Progenitor cell of endocrine pancreas (in vitro differentiated cells): Measurements from ENCODE around the gene HOXB6. TPM values are rescaled to one million over a fixed set of nuclear protein-coding genes. Genes with fewer than 3 reads are reported as not detected.

Source experiments
- DNase-seq: peaks from one replicate; pipeline ENCODE4 v3.0.0; 2021; ENCODE audit warnings: low spot score; ENCODE audit not compliant: unreplicated experiment
- H3K27ac Mint-ChIP-seq: 2 replicates; pipeline ENCODE4 v1.8.0; 2021; ENCODE audit warnings: mild to moderate bottlenecking, moderate library complexity, mixed read lengths
- H3K27me3 Mint-ChIP-seq: 2 replicates; pipeline ENCODE4 v1.8.0; 2021; ENCODE audit warnings: mixed read lengths
- H3K36me3 Mint-ChIP-seq: 2 replicates; pipeline ENCODE4 v1.8.0; 2022; ENCODE audit warnings: mixed read lengths; ENCODE audit not compliant: insufficient read depth
- H3K4me1 Mint-ChIP-seq: 2 replicates; pipeline ENCODE4 v1.8.0; 2021; ENCODE audit warnings: low read depth, mixed read lengths
- H3K4me3 Mint-ChIP-seq: 2 replicates; pipeline ENCODE4 v1.8.0; 2021; ENCODE audit warnings: low read depth, mild to moderate bottlenecking, moderate library complexity, mixed read lengths
- H3K9me3 Mint-ChIP-seq: 2 replicates; pipeline ENCODE4 v1.8.0; 2021; ENCODE audit warnings: low read depth, mixed read lengths
- total RNA-seq: library from RNA; stranded (reverse); gene quantifications from 2 replicates; pipeline ENCODE4 v1.2.1, GENCODE V29; 2021
- TF ChIP-seq, protein P1 (sequence below): fragments of 200-600 bp; sonication (generic); IDR thresholded peaks from one replicate; pipeline ENCODE4 v1.5.0; 2021; ENCODE audit warnings: antibody characterized with exemption, mild to moderate bottlenecking; ENCODE audit not compliant: unreplicated experiment

Gene HOXB6
- total RNA-seq, 1 donor from 2014 or later = 0.96 TPM

DNA sequence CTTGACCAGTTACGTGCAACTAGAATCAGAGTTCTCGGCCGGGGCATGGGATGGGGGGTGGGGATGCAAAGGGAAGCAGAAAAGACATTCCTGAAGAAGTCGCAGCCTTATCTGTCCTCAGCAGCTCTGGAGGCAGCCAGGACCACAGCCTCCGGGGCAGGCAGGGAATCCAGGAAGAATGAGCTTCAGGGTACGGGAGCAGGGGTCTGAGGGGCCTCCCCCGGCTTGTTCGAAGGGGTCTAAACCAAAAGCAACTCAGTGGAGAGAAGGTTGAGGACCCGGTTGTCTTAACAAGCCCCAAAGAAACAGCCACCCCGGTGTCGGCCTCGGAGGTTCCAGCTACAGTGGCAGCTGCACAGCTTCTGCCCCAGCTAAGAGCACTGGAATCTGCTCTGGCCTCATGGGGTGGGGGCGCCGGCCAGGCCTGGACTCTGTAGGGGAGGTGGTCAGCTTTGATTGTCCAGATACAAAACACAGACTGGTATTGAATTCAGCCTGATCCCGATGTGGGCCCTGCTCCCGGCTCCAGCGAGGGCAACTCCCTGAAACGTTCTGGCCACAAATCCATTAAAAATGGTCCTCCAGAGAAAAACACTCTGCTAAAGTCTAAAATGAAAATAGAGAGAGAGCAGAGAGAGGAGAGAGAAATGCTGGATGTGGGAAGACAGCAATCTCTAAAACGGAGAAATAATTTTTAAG lies 34.3 kb downstream of the HOXB6 start:
- H3K36me3 Mint-ChIP-seq = no peaks in the 10 kb centered on the region
- H3K27ac Mint-ChIP-seq = peak overlapping the region; percentile 63
- H3K27me3 Mint-ChIP-seq = no peaks in the 10 kb centered on the region
- TF ChIP-seq, protein P1, sequence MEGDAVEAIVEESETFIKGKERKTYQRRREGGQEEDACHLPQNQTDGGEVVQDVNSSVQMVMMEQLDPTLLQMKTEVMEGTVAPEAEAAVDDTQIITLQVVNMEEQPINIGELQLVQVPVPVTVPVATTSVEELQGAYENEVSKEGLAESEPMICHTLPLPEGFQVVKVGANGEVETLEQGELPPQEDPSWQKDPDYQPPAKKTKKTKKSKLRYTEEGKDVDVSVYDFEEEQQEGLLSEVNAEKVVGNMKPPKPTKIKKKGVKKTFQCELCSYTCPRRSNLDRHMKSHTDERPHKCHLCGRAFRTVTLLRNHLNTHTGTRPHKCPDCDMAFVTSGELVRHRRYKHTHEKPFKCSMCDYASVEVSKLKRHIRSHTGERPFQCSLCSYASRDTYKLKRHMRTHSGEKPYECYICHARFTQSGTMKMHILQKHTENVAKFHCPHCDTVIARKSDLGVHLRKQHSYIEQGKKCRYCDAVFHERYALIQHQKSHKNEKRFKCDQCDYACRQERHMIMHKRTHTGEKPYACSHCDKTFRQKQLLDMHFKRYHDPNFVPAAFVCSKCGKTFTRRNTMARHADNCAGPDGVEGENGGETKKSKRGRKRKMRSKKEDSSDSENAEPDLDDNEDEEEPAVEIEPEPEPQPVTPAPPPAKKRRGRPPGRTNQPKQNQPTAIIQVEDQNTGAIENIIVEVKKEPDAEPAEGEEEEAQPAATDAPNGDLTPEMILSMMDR = no peak
- H3K9me3 Mint-ChIP-seq = no peaks in the 10 kb centered on the region
- DNase-seq = no peak
- peaks cover 14% of the 10 kb centered on the region for H3K4me1 Mint-ChIP-seq
- H3K4me3 Mint-ChIP-seq = peak overlapping the region; percentile 50

DNA sequence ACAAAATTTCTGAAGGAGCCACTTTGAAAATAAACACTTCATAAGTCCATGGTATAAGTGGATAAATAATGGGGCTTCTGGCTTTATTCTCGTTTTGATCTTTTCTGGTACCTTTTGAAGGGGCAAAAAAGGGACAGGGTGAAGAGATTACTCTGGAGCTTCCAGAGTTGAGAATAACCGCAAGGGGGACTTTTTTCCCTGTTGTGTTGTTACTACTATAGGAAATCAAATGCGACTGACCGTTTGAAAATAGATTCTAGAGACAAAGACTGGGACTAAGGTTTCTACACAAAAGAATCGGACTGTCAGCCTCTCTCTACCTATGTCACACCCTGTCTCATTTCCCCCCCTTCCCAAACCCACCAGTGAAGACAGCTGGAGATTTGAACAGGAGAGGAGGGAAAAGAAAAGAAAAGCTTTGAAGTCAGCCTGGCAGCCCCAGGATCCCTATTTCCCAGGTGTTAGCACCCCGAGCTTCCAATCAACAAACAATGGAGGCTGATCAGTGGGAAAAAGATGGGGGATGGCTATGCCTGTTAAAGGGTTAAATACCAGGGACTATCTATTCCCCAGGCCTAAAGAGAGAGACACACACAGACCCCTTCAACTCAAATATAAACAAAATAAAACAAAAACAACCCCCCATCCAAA lies 35.0 kb downstream of the HOXB6 start:
- peaks cover 14% of the 10 kb centered on the region for H3K4me1 Mint-ChIP-seq
- H3K9me3 Mint-ChIP-seq = no peaks in the 10 kb centered on the region
- no peak overlapping the region for H3K27ac Mint-ChIP-seq
- TF ChIP-seq, protein P1 = no peak
- no peak for DNase-seq
- no peaks in the 10 kb centered on the region for H3K36me3 Mint-ChIP-seq
- H3K27me3 Mint-ChIP-seq = no peaks in the 10 kb centered on the region
- H3K4me3 Mint-ChIP-seq = peak overlapping the region; percentile 45

- Mint-ChIP-seq H3K27me3 (no peaks in the 10 kb centered on the region), H3K9me3 (no peaks in the 10 kb centered on the region)
- DNase-seq = no peak
These were observed 35.6 kb downstream of the HOXB6 start for GRCh38 chr17:48569240-48569582.

DNA sequence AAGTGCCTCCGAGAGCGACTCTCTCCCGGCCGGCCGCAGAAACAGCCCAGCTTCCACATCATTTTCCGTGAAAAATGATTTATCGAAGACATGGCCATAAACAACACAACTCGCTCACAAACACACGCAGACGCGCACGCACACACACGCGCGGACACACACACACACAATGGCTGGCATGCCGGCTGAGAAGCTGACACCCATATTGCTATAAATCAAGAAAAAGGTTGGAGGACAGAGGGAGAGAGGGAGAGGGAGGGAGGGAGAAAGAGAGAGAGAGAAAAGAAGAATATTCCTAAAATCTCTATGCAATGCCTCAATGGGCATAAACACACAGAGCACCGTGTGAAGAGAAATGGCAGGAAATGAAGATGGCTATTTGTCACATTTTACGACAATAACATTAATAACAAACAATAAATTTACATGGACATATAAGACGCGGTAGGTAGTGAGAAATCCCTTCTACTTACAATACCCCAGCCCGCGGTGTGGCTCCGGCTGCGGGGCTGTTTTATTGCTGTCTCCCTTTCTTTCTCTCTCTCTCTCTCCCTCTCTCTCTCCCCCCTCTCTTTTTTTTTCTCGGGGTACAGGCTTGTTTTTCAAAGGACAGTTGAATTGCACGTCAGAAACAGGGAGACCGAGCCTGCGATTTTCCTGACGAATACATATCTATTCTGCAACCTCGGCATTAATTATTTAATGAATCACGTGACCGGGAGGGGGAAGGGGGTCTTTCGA lies 36.1 kb downstream of the HOXB6 start:
- H3K4me3 Mint-ChIP-seq = peak overlapping the region; percentile 34
- TF ChIP-seq, protein P1 = no peak
- no peak for DNase-seq
- H3K27ac Mint-ChIP-seq = peak overlapping the region; percentile 33
- no peaks in the 10 kb centered on the region for H3K36me3 Mint-ChIP-seq
- no peaks in the 10 kb centered on the region for H3K9me3 Mint-ChIP-seq
- peaks cover 17% of the 10 kb centered on the region for H3K4me1 Mint-ChIP-seq
- peaks cover 2% of the 10 kb centered on the region for H3K27me3 Mint-ChIP-seq

More at GRCh38 chr17:48569240-48569582, 35.6 kb downstream of the HOXB6 start:
- H3K4me3 Mint-ChIP-seq = peak overlapping the region; percentile 34
- H3K27ac Mint-ChIP-seq = no peak overlapping the region
- no peaks in the 10 kb centered on the region for H3K36me3 Mint-ChIP-seq
- H3K4me1 Mint-ChIP-seq = peaks cover 16% of the 10 kb centered on the region
- TF ChIP-seq, protein P1 = no peak

DNA sequence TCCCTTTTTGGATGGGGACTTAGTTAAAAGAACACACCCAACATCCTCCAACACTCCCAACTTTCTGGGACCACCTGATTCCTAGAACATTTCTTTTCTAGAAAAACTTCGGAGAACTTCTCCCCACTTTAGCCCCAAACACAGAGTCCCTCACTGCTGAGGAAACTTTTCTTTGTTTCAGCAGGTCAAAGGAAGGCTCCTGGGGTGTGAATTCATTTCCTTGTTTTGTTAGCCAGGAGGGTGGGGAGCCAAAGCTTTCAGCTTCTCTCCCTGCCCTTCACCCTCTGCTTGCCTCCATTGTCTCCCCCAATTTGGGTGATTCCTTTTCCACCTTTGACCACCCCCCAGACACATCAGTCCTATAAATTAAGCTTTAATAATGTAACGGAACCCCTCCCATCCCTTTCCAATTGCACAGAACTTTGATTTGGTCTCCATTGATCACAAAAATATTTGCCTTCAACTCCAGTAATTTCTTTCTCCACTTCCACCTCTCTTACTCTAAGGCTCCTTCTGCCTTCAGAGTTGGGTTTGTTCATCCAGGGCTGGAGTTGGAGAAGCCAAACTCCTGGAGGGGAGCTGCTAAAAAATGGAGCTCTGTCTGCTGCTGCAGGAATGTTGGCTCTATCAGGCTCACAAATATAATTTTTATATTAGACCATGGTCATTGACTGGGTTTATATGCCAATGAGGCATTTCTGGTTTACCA lies 37.0 kb downstream of the HOXB6 start:
- H3K4me1 Mint-ChIP-seq = peaks cover 25% of the 10 kb centered on the region
- H3K36me3 Mint-ChIP-seq = no peaks in the 10 kb centered on the region
- peak overlapping the region; percentile 33 for H3K27ac Mint-ChIP-seq
- no peak overlapping the region for H3K4me3 Mint-ChIP-seq
- DNase-seq = no peak
- TF ChIP-seq, protein P1 = no peak
- peaks cover 11% of the 10 kb centered on the region for H3K27me3 Mint-ChIP-seq
- no peaks in the 10 kb centered on the region for H3K9me3 Mint-ChIP-seq
